Measurements from ENCODE around the gene ALS2. TPM values are rescaled to one million over a fixed set of nuclear protein-coding genes. Genes with fewer than 3 reads are reported as not detected.

Gene ALS2
- total RNA-seq, 1 experiment from 2014 or later: 28.1 TPM

DNA sequence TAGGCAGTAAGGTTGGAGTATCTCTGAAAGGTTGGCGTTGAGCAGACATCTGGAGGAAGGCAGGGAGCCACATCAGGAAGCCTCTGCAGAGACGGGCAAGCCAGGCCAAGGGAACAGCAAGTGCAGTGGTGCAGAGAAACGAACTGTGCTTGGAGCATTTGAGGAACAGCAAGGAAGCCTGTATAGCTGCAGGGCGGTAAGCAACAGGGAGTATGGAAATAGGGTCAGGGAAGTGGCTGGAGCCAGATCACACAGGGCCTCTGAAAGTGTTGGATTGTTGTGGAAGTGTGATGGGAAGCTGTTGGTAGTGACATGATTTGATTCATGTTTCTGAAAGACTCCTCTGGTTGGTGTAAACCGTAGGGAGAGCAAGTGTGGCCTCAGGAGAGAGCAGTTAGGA lies 124.0 kb downstream of the ALS2 start:
- ChIA-PET CTCF (no interaction called here), POLR2A (no interaction called here), RAD21 (ENCODE audit: low non-redundant PET in 1 of 2, low total read pairs in 2 of 2, uncharacterized antibody in 2 of 2, unreplicated experiment in 2 of 2) (no interaction called here)
- Histone ChIP-seq H3K9me2 (ENCODE audit: insufficient read depth) (no peaks in the 10 kb centered on the region), H3K79me2 (ENCODE audit: insufficient read depth, low read length) (no peaks in the 10 kb centered on the region), H3K4me2 (ENCODE audit: low read length) (no peak overlapping the region), H3K4me1 (ENCODE audit: control insufficient read depth in 1 of 2, insufficient read depth in 2 of 2, low read length in 2 of 2) (peaks cover 0 to 5% of the 10 kb centered on the region in 2 experiments; a peak in 2 of 4 replicates), H3K27me3 (ENCODE audit: insufficient read depth, low read length) (no peaks in the 10 kb centered on the region), H3K36me3 (ENCODE audit: control insufficient read depth in 1 of 2, insufficient read depth in 2 of 2, low read length in 2 of 2) (no peaks in the 10 kb centered on the region), H3K4me3 (replicated peaks in 1 of 2; ENCODE audit: low read depth in 1 of 2, low read length in 2 of 2) (no peak overlapping the region), H3K9me3 (ENCODE audit: control insufficient read depth in 1 of 2, insufficient read depth in 1 of 2, low read depth in 1 of 2, low read length in 2 of 2) (no peaks in the 10 kb centered on the region), H4K20me1 (ENCODE audit: insufficient read depth) (no peaks in the 10 kb centered on the region), H3K9ac (ENCODE audit: low read length) (no peak overlapping the region), H2AFZ (ENCODE audit: low read depth, low read length, poor library complexity, severe bottlenecking) (no peak overlapping the region), H3K27ac (ENCODE audit: low read depth, low read length) (no peak overlapping the region)
- TF ChIP-seq RAD21 (IDR thresholded peaks at IDR 0.05; ENCODE audit: low read depth) (no peak), SIN3A (IDR thresholded peaks at IDR 0.05; ENCODE audit: low read depth) (no peak)
- ATAC-seq (no peak), DNase-seq (ENCODE audit: low read depth, low spot score) (no peak)
- no TSS peak for BruUV-seq (replicated peaks)
- intact Hi-C loops (cut with micrococcal nuclease): no loop called here

DNA sequence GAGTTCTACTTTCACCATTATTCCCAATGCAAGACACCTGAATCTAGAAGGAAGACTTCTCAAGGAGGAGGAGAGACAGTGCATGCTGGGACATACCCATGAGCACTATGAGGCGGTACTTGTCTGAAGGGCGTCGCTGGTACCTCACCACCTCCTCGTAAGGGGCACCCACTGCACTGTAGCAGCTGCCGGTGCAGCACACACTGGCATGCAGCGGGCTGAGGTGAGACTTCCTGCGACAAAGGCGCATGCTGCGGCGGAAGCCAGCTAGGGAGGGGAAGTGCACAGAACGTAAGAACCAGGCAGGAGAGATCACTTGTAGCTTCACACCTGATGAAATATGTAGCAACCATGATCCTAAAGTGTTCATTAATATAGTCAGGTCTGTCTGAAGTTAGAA lies 124.6 kb downstream of the ALS2 start:
- ChIA-PET POLR2A (no interaction called here), RAD21 (ENCODE audit: low non-redundant PET in 1 of 2, low total read pairs in 2 of 2, uncharacterized antibody in 2 of 2, unreplicated experiment in 2 of 2) (no interaction called here), CTCF (no interaction called here)
- Histone ChIP-seq H2AFZ (ENCODE audit: low read depth, low read length, poor library complexity, severe bottlenecking) (no peak overlapping the region), H3K4me1 (ENCODE audit: control insufficient read depth in 1 of 2, insufficient read depth in 2 of 2, low read length in 2 of 2) (peaks cover 0 to 5% of the 10 kb centered on the region in 2 experiments; a peak in 2 of 4 replicates), H3K27ac (ENCODE audit: low read depth, low read length) (no peak overlapping the region), H4K20me1 (ENCODE audit: insufficient read depth) (no peaks in the 10 kb centered on the region), H3K9me3 (ENCODE audit: control insufficient read depth in 1 of 2, insufficient read depth in 1 of 2, low read depth in 1 of 2, low read length in 2 of 2) (no peaks in the 10 kb centered on the region), H3K9me2 (ENCODE audit: insufficient read depth) (no peaks in the 10 kb centered on the region), H3K79me2 (ENCODE audit: insufficient read depth, low read length) (no peaks in the 10 kb centered on the region), H3K9ac (ENCODE audit: low read length) (no peak overlapping the region), H3K4me2 (ENCODE audit: low read length) (no peak overlapping the region), H3K36me3 (ENCODE audit: control insufficient read depth in 1 of 2, insufficient read depth in 2 of 2, low read length in 2 of 2) (no peaks in the 10 kb centered on the region), H3K4me3 (replicated peaks in 1 of 2; ENCODE audit: low read depth in 1 of 2, low read length in 2 of 2) (no peak overlapping the region), H3K27me3 (ENCODE audit: insufficient read depth, low read length) (no peaks in the 10 kb centered on the region)
- intact Hi-C loops (cut with micrococcal nuclease): no loop called here
- BruUV-seq (replicated peaks): no TSS peak
- TF ChIP-seq EGR1 (IDR thresholded peaks at IDR 0.05; ENCODE audit: low read depth) (no peak), RAD21 (IDR thresholded peaks at IDR 0.05; ENCODE audit: low read depth) (no peak), ZFX (IDR thresholded peaks at IDR 0.05) (no peak), SRF (IDR thresholded peaks at IDR 0.05; ENCODE audit: low read depth) (no peak), ZNF274 (IDR thresholded peaks at IDR 0.05; ENCODE audit: low read depth, low read length) (no peak), CBX3 (IDR thresholded peaks at IDR 0.05; ENCODE audit: low read depth) (no peak), REST (IDR thresholded peaks at IDR 0.05; ENCODE audit: low read depth) (no peak), JUND (IDR thresholded peaks at IDR 0.05) (no peak), ELF1 (IDR thresholded peaks at IDR 0.05; ENCODE audit: borderline replicate concordance, low read depth) (no peak), TCF7L2 (IDR thresholded peaks at IDR 0.05; ENCODE audit: borderline replicate concordance, extremely low read depth, insufficient read depth, insufficient read length) (no peak), POLR2A (IDR thresholded peaks at IDR 0.05; ENCODE audit: borderline replicate concordance, extremely low read depth, insufficient read depth, insufficient read length) (no peak), YY1 (IDR thresholded peaks at IDR 0.05; ENCODE audit: extremely low read depth, insufficient replicate concordance, low read depth, low read length) (no peak), CEBPB (IDR thresholded peaks at IDR 0.05; ENCODE audit: low read depth) (no peak)
- TF ChIP-seq, protein P1, sequence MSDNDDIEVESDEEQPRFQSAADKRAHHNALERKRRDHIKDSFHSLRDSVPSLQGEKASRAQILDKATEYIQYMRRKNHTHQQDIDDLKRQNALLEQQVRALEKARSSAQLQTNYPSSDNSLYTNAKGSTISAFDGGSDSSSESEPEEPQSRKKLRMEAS (IDR thresholded peaks at IDR 0.05): no peak
- TF ChIP-seq, protein P2, sequence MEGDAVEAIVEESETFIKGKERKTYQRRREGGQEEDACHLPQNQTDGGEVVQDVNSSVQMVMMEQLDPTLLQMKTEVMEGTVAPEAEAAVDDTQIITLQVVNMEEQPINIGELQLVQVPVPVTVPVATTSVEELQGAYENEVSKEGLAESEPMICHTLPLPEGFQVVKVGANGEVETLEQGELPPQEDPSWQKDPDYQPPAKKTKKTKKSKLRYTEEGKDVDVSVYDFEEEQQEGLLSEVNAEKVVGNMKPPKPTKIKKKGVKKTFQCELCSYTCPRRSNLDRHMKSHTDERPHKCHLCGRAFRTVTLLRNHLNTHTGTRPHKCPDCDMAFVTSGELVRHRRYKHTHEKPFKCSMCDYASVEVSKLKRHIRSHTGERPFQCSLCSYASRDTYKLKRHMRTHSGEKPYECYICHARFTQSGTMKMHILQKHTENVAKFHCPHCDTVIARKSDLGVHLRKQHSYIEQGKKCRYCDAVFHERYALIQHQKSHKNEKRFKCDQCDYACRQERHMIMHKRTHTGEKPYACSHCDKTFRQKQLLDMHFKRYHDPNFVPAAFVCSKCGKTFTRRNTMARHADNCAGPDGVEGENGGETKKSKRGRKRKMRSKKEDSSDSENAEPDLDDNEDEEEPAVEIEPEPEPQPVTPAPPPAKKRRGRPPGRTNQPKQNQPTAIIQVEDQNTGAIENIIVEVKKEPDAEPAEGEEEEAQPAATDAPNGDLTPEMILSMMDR (IDR thresholded peaks at IDR 0.05 in 2 of 3, conservative IDR thresholded peaks at IDR 0.05 in 1 of 3; ENCODE audit: borderline replicate concordance in 1 of 3, insufficient read depth in 1 of 3, low read depth in 2 of 3, low read length in 2 of 3): no peak
- no peak for DNase-seq (ENCODE audit: low read depth, low spot score)
- no peak for ATAC-seq
